ENCODE data around the gene AGA.

AGA gene

GRCh38 chr4:177460460-177460859, 18.2 kb upstream of the AGA start:
- Histone ChIP-seq H3K9me2 (replicated peaks; ENCODE audit: low read depth, low read length) (no peaks in the 10 kb centered on the region), H3K4me1 (ENCODE audit: insufficient read depth, low read length, poor library complexity, severe bottlenecking) (no peaks in the 10 kb centered on the region), H3K27me3 (ENCODE audit: insufficient read depth, low read length, poor library complexity, severe bottlenecking) (no peaks in the 10 kb centered on the region), H3K4me2 (ENCODE audit: low read depth, low read length, poor library complexity, severe bottlenecking) (no peak overlapping the region), H3K4me3 (ENCODE audit: low read length, poor library complexity, severe bottlenecking) (no peak overlapping the region), H3K9ac (ENCODE audit: low read depth, low read length, poor library complexity, severe bottlenecking) (no peak overlapping the region), H3F3A (ENCODE audit: low read depth) (no peaks in the 10 kb centered on the region), H3K9me3 (ENCODE audit: insufficient read depth, low read depth, low read length) (no peaks in the 10 kb centered on the region), H3K36me3 (ENCODE audit: insufficient read depth, low read length) (no peaks in the 10 kb centered on the region), H4K20me1 (ENCODE audit: insufficient read depth, low read length, poor library complexity, severe bottlenecking) (no peaks in the 10 kb centered on the region), H3K79me2 (ENCODE audit: insufficient read depth, low read length) (no peaks in the 10 kb centered on the region), H2AFZ (ENCODE audit: low read length) (no peak overlapping the region)
- TF ChIP-seq CTCF (conservative IDR thresholded peaks at IDR 0.05; ENCODE audit: low read length) (no peak), EZH2phosphoT487 (IDR thresholded peaks at IDR 0.05; ENCODE audit: borderline replicate concordance) (no peak)

GRCh38 chr4:177455561-177455970, 13.3 kb upstream of the AGA start:
- no peaks in the 10 kb centered on the region for H3K9me3 ChIP-seq (ENCODE audit: insufficient read depth, low read depth, low read length)
- H3K9ac ChIP-seq (ENCODE audit: low read depth, low read length, poor library complexity, severe bottlenecking) = no peak overlapping the region
- TF ChIP-seq EZH2phosphoT487 (IDR thresholded peaks at IDR 0.05; ENCODE audit: borderline replicate concordance) = no peak
- TF ChIP-seq CTCF (conservative IDR thresholded peaks at IDR 0.05; ENCODE audit: low read length) = no peak
- no peaks in the 10 kb centered on the region for H3K79me2 ChIP-seq (ENCODE audit: insufficient read depth, low read length)
- no peak overlapping the region for H3K4me3 ChIP-seq (ENCODE audit: low read length, poor library complexity, severe bottlenecking)
- H3K4me2 ChIP-seq (ENCODE audit: low read depth, low read length, poor library complexity, severe bottlenecking) = no peak overlapping the region
- no peaks in the 10 kb centered on the region for H3K9me2 ChIP-seq (replicated peaks; ENCODE audit: low read depth, low read length)
- no peak overlapping the region for H2AFZ ChIP-seq (ENCODE audit: low read length)
- H3K36me3 ChIP-seq (ENCODE audit: insufficient read depth, low read length) = no peaks in the 10 kb centered on the region
- no peaks in the 10 kb centered on the region for H3F3A ChIP-seq (ENCODE audit: low read depth)
- peaks cover 7% of the 10 kb centered on the region for H3K4me1 ChIP-seq (ENCODE audit: insufficient read depth, low read length, poor library complexity, severe bottlenecking)
- H4K20me1 ChIP-seq (ENCODE audit: insufficient read depth, low read length, poor library complexity, severe bottlenecking) = no peaks in the 10 kb centered on the region
- no peaks in the 10 kb centered on the region for H3K27me3 ChIP-seq (ENCODE audit: insufficient read depth, low read length, poor library complexity, severe bottlenecking)

GRCh38 chr4:177453116-177453515, 10.9 kb upstream of the AGA start:
- H3F3A ChIP-seq (ENCODE audit: low read depth) = peaks cover 3% of the 10 kb centered on the region; the same call in 1 of the 2 replicates
- no peaks in the 10 kb centered on the region for H4K20me1 ChIP-seq (ENCODE audit: insufficient read depth, low read length, poor library complexity, severe bottlenecking)
- no peak overlapping the region for H3K4me3 ChIP-seq (ENCODE audit: low read length, poor library complexity, severe bottlenecking)
- no peaks in the 10 kb centered on the region for H3K79me2 ChIP-seq (ENCODE audit: insufficient read depth, low read length)
- no peak overlapping the region for H3K9ac ChIP-seq (ENCODE audit: low read depth, low read length, poor library complexity, severe bottlenecking)
- H3K9me3 ChIP-seq (ENCODE audit: insufficient read depth, low read depth, low read length) = no peaks in the 10 kb centered on the region
- no peaks in the 10 kb centered on the region for H3K9me2 ChIP-seq (replicated peaks; ENCODE audit: low read depth, low read length)
- H3K4me1 ChIP-seq (ENCODE audit: insufficient read depth, low read length, poor library complexity, severe bottlenecking) = peaks cover 18% of the 10 kb centered on the region
- no peak overlapping the region for H3K4me2 ChIP-seq (ENCODE audit: low read depth, low read length, poor library complexity, severe bottlenecking)
- no peaks in the 10 kb centered on the region for H3K27me3 ChIP-seq (ENCODE audit: insufficient read depth, low read length, poor library complexity, severe bottlenecking)
- H2AFZ ChIP-seq (ENCODE audit: low read length) = no peak overlapping the region
- H3K36me3 ChIP-seq (ENCODE audit: insufficient read depth, low read length) = no peaks in the 10 kb centered on the region
- TF ChIP-seq EZH2phosphoT487 (IDR thresholded peaks at IDR 0.05; ENCODE audit: borderline replicate concordance) = no peak
- TF ChIP-seq CTCF (conservative IDR thresholded peaks at IDR 0.05; ENCODE audit: low read length) = no peak
